Measurements from ENCODE around the gene PLCB1.

GRCh38 chr20:8670893-8671215, 538.8 kb downstream of the PLCB1 start:
- TF ChIP-seq POLR2A (IDR thresholded peaks at IDR 0.05; ENCODE audit: low read depth, low read length) (no peak), POLR2AphosphoS5 (IDR thresholded peaks at IDR 0.05; ENCODE audit: insufficient read depth, low read depth, low read length) (no peak), CTCF (IDR thresholded peaks at IDR 0.05; ENCODE audit: extremely low read depth in 1 of 2, insufficient read depth in 1 of 2, low read depth in 1 of 2, low read length in 2 of 2) (no peak), MAX (IDR thresholded peaks at IDR 0.05; ENCODE audit: insufficient read depth, insufficient read length) (no peak), EZH2 (IDR thresholded peaks at IDR 0.05; ENCODE audit: borderline replicate concordance, low read depth, low read length, severe bottlenecking) (no peak), JUN (IDR thresholded peaks at IDR 0.05; ENCODE audit: borderline replicate concordance, insufficient read depth, insufficient read length, low read depth) (no peak), MYC (IDR thresholded peaks at IDR 0.05; ENCODE audit: low read depth, low read length) (no peak)
